GM12878 (cell line): ENCODE results near the gene MSL3. TPM values are rescaled to one million over a fixed set of nuclear protein-coding genes. Genes with fewer than 3 reads are reported as not detected.
A peak's percentile ranks its signal among the peaks of the same experiment; 100 is the strongest.

Experiments used
- BHLHE40 ChIP-seq, 2 experiments: fragments of 450-650 bp in 1 of 2; IDR thresholded peaks; 2 replicates each; pipeline ENCODE4 v1.6.1; 2011 to 2017; ENCODE audit warnings: low read depth in 2 of 2, borderline replicate concordance in 1 of 2, improper control_type of control experiment in 1 of 2, low read length in 1 of 2, mild to moderate bottlenecking in 1 of 2
- MTA2 ChIP-seq: fragments of 450-650 bp; IDR thresholded peaks from 2 replicates; pipeline ENCODE4 v1.6.1; 2016; ENCODE audit warnings: low read depth, mild to moderate bottlenecking, moderate library complexity
- MXI1 ChIP-seq: fragments of 150-350 bp; IDR thresholded peaks from 2 replicates; pipeline ENCODE4 v1.6.1; 2011; ENCODE audit warnings: low read depth, mild to moderate bottlenecking, inconsistent platforms, low read length, improper control_type of control experiment
- NFYA ChIP-seq: IDR thresholded peaks from 2 replicates; pipeline ENCODE4 v1.6.1; 2011; ENCODE audit warnings: low read depth, mild to moderate bottlenecking, low read length, improper control_type of control experiment, borderline replicate concordance
- RAD21 ChIP-seq: IDR thresholded peaks from 2 replicates; pipeline ENCODE4 v1.6.1; 2011; ENCODE audit warnings: mild to moderate bottlenecking, low read depth, low read length, moderate library complexity; ENCODE audit not compliant: insufficient read depth
- SREBF1 ChIP-seq: IDR thresholded peaks from 2 replicates; pipeline ENCODE4 v1.6.1; 2012; ENCODE audit warnings: mild to moderate bottlenecking, low read length
- STAT3 ChIP-seq: IDR thresholded peaks from 2 replicates; pipeline ENCODE4 v1.6.1; 2011; ENCODE audit warnings: low read depth, low read length, improper control_type of control experiment
- ZNF622 ChIP-seq: fragments of 450-650 bp; IDR thresholded peaks from 2 replicates; pipeline ENCODE4 v1.6.1; 2017; ENCODE audit warnings: mild to moderate bottlenecking, inconsistent platforms
- polyA plus RNA-seq, 11 experiments: library from polyadenylated mRNA; depleted of rRNA in 4 of 11; unstranded in 6 of 11; stranded (reverse) in 5 of 11; fragments of >200 nt; fragmentation: Nextera tagmentation in 4 of 11; fragmentation: Illumina TruSeq in 1 of 11; extraction: Ambion mirVana in 4 of 11; extraction: Trizol in 1 of 11; gene quantifications; 1 replicate in 1 of 11; 2 replicates in 10 of 11; pipeline versions ENCODE4 v1.2.1 to v1.2.3, GENCODE V29; 2011 to 2016; ENCODE audit warnings: inconsistent platforms in 2 of 11, missing spikeins in 2 of 11, low read depth in 1 of 11
- total RNA-seq, 4 experiments: library from RNA; depleted of rRNA in 3 of 4; stranded (reverse); fragments of >200 nt in 3 of 4; fragmentation: Illumina TruSeq in 1 of 4; extraction: Trizol in 1 of 4; gene quantifications; 2 replicates each; pipeline versions ENCODE4 v1.2.1 to v1.2.3, GENCODE V29; 2013 to 2021
- TF ChIP-seq, protein P1 (sequence below): fragments of 450-650 bp; conservative IDR thresholded peaks from 2 replicates; pipeline ENCODE4 v1.6.1; 2017; ENCODE audit warnings: mild to moderate bottlenecking, moderate library complexity
- TF ChIP-seq, protein P2 (sequence below): IDR thresholded peaks from 2 replicates; pipeline ENCODE4 v1.6.1; 2012; ENCODE audit warnings: improper control_type of control experiment, low read depth, low read length; ENCODE audit not compliant: insufficient replicate concordance
- TF ChIP-seq, protein P3 (sequence below): fragments of 450-650 bp; IDR thresholded peaks from 2 replicates; pipeline ENCODE4 v1.6.1; 2017; ENCODE audit warnings: mild to moderate bottlenecking
- TF ChIP-seq, protein P4 (sequence below): IDR thresholded peaks from 2 replicates; pipeline ENCODE4 v1.6.1; 2011; ENCODE audit warnings: mild to moderate bottlenecking, low read depth, low read length, moderate library complexity; ENCODE audit not compliant: insufficient replicate concordance
- TF ChIP-seq, protein P5 (sequence below): fragments of 450-650 bp; formaldehyde crosslinking; IDR thresholded peaks from 2 replicates; pipeline ENCODE4 v1.4.0; 2022; ENCODE audit warnings: mild to moderate bottlenecking, moderate library complexity

The MSL3 gene
- total and polyA plus RNA-seq, 10 of the 15 experiments (the other 5 are each of a cell fraction or from before 2014, with no cell fraction given) = 28.4 to 438 (median 40.7) TPM

DNA sequence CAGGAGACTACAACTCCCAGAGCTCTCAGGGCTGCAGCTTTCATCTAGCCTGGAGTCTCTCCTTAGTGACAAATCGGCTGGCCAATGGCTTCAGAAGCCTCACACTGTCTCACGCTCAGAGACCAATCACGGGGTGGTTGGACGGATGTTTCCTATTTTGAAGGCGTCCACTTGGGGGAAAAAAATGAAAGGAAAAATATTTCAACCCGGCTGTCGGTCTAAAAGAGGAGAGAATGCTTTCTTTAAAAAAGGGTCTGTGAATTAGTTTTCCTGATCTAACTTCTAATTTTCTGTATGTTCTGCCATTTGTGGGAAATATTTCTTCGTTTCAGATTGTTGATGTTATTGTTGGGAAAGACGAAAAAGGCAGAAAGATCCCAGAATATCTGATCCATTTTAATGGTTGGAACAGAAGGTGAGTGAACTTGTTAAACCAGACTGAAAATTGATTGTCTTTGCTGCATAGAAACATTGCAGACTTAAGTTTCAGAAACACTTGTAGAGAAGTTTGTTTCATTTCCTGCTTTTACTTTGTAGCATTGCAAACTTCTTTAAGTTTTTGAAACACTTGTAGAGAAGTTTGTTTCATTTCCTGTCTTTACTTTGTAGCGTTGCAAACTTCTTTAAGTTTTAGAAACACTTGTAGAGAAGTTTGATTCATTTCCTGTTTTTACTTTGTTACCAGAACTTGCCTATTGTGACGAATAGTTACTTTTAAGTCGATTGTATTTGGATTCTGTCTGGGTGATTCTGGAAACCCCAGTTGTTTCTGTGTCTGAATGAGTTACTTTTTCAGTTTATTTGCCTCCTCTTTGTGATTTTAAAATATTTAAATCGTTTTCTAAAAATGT lies 1.6 kb downstream of the MSL3 start (continued):
- TF ChIP-seq, protein P1, sequence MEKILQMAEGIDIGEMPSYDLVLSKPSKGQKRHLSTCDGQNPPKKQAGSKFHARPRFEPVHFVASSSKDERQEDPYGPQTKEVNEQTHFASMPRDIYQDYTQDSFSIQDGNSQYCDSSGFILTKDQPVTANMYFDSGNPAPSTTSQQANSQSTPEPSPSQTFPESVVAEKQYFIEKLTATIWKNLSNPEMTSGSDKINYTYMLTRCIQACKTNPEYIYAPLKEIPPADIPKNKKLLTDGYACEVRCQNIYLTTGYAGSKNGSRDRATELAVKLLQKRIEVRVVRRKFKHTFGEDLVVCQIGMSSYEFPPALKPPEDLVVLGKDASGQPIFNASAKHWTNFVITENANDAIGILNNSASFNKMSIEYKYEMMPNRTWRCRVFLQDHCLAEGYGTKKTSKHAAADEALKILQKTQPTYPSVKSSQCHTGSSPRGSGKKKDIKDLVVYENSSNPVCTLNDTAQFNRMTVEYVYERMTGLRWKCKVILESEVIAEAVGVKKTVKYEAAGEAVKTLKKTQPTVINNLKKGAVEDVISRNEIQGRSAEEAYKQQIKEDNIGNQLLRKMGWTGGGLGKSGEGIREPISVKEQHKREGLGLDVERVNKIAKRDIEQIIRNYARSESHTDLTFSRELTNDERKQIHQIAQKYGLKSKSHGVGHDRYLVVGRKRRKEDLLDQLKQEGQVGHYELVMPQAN = no peak
- 0 out of 2 replicates have a peak, but pooled peaks have one; percentile 37 for TF ChIP-seq SREBF1
- TF ChIP-seq MXI1 = peak; percentile 77; the same call in 1 of the 2 replicates
- no peak for TF ChIP-seq RAD21
- TF ChIP-seq STAT3 = 0 out of 2 replicates have a peak, but pooled peaks have one; percentile 42
- TF ChIP-seq, protein P2, sequence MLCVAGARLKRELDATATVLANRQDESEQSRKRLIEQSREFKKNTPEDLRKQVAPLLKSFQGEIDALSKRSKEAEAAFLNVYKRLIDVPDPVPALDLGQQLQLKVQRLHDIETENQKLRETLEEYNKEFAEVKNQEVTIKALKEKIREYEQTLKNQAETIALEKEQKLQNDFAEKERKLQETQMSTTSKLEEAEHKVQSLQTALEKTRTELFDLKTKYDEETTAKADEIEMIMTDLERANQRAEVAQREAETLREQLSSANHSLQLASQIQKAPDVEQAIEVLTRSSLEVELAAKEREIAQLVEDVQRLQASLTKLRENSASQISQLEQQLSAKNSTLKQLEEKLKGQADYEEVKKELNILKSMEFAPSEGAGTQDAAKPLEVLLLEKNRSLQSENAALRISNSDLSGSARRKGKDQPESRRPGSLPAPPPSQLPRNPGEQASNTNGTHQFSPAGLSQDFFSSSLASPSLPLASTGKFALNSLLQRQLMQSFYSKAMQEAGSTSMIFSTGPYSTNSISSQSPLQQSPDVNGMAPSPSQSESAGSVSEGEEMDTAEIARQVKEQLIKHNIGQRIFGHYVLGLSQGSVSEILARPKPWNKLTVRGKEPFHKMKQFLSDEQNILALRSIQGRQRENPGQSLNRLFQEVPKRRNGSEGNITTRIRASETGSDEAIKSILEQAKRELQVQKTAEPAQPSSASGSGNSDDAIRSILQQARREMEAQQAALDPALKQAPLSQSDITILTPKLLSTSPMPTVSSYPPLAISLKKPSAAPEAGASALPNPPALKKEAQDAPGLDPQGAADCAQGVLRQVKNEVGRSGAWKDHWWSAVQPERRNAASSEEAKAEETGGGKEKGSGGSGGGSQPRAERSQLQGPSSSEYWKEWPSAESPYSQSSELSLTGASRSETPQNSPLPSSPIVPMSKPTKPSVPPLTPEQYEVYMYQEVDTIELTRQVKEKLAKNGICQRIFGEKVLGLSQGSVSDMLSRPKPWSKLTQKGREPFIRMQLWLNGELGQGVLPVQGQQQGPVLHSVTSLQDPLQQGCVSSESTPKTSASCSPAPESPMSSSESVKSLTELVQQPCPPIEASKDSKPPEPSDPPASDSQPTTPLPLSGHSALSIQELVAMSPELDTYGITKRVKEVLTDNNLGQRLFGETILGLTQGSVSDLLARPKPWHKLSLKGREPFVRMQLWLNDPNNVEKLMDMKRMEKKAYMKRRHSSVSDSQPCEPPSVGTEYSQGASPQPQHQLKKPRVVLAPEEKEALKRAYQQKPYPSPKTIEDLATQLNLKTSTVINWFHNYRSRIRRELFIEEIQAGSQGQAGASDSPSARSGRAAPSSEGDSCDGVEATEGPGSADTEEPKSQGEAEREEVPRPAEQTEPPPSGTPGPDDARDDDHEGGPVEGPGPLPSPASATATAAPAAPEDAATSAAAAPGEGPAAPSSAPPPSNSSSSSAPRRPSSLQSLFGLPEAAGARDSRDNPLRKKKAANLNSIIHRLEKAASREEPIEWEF = peak; percentile 36
- TF ChIP-seq NFYA = no peak; the same call in 1 of the 2 replicates
- no peak for TF ChIP-seq BHLHE40 (IDR thresholded peaks at IDR 0.05; ENCODE audit: borderline replicate concordance in 1 of 2, low read depth in 2 of 2, low read length in 1 of 2)
- TF ChIP-seq, protein P3, sequence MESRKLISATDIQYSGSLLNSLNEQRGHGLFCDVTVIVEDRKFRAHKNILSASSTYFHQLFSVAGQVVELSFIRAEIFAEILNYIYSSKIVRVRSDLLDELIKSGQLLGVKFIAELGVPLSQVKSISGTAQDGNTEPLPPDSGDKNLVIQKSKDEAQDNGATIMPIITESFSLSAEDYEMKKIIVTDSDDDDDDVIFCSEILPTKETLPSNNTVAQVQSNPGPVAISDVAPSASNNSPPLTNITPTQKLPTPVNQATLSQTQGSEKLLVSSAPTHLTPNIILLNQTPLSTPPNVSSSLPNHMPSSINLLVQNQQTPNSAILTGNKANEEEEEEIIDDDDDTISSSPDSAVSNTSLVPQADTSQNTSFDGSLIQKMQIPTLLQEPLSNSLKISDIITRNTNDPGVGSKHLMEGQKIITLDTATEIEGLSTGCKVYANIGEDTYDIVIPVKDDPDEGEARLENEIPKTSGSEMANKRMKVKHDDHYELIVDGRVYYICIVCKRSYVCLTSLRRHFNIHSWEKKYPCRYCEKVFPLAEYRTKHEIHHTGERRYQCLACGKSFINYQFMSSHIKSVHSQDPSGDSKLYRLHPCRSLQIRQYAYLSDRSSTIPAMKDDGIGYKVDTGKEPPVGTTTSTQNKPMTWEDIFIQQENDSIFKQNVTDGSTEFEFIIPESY = no peak
- 0 out of 2 replicates have a peak, but pooled peaks have one; percentile 25 for TF ChIP-seq MTA2
- no peak for TF ChIP-seq ZNF622
- TF ChIP-seq, protein P4, sequence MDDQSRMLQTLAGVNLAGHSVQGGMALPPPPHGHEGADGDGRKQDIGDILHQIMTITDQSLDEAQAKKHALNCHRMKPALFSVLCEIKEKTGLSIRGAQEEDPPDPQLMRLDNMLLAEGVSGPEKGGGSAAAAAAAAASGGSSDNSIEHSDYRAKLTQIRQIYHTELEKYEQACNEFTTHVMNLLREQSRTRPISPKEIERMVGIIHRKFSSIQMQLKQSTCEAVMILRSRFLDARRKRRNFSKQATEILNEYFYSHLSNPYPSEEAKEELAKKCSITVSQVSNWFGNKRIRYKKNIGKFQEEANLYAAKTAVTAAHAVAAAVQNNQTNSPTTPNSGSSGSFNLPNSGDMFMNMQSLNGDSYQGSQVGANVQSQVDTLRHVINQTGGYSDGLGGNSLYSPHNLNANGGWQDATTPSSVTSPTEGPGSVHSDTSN = peak; percentile 91
- TF ChIP-seq, protein P5, sequence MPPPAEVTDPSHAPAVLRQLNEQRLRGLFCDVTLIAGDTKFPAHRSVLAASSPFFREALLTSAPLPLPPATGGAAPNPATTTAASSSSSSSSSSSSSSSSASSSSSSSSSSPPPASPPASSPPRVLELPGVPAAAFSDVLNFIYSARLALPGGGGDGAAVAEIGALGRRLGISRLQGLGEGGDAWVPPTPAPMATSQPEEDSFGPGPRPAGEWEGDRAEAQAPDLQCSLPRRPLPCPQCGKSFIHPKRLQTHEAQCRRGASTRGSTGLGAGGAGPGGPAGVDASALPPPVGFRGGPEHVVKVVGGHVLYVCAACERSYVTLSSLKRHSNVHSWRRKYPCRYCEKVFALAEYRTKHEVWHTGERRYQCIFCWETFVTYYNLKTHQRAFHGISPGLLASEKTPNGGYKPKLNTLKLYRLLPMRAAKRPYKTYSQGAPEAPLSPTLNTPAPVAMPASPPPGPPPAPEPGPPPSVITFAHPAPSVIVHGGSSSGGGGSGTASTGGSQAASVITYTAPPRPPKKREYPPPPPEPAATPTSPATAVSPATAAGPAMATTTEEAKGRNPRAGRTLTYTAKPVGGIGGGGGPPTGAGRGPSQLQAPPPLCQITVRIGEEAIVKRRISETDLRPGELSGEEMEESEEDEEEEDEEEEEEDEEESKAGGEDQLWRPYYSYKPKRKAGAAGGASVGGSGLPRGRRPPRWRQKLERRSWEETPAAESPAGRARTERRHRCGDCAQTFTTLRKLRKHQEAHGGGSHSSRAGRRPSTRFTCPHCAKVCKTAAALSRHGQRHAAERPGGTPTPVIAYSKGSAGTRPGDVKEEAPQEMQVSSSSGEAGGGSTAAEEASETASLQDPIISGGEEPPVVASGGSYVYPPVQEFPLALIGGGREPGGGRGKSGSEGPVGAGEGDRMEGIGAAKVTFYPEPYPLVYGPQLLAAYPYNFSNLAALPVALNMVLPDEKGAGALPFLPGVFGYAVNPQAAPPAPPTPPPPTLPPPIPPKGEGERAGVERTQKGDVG (CRISPR knock-in tag) = no peak
